DMS 273 (cell line): ENCODE measurements around the gene RIN2.

ENCODE experiments used
- DNase-seq: peaks from one replicate; lab custom pipeline; 2025; ENCODE audit not compliant: unreplicated experiment; lab: John Stamatoyannopoulos, UW

RIN2 gene

DNA sequence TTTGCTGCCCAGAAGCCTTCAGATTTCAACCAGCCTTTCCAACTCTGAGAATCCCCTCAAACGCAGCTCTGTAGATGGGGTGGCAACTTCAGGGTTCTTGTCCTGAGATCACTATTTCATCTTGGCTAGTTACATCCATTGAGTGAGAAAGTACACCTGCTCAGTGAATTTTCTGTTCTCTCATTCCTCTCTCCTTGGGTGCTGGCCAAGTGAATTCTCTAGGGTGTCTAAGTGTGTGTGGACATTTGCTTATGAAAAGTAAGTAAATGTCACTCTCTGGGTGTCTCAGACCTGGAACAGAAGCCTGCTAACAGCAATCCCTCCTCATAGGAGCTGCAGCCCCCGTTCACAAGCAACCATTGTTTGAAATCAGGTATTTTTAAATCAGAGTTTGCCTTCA lies 3.8 kb downstream of the RIN2 start:
- peak; percentile 32 for DNase-seq

DNA sequence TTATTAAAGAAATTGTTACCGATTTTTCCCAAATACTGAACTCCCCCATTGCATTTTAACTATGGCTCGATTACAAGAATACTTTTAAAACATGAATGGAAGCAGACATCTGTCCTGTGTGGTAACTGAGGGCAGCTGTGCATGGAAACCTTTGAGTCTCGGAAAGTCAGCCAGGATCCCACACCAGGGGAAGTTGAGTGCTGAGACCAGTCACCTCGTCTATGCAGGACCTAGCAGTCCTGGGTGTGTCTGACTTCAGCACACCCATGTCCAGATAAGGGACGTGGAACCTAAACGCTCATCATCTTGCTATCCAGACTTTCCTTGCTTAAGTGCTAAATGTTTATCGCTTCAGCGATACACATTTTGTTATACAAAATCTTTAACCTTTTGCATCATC lies 6.1 kb downstream of the RIN2 start:
- peak; percentile 73 for DNase-seq

DNA sequence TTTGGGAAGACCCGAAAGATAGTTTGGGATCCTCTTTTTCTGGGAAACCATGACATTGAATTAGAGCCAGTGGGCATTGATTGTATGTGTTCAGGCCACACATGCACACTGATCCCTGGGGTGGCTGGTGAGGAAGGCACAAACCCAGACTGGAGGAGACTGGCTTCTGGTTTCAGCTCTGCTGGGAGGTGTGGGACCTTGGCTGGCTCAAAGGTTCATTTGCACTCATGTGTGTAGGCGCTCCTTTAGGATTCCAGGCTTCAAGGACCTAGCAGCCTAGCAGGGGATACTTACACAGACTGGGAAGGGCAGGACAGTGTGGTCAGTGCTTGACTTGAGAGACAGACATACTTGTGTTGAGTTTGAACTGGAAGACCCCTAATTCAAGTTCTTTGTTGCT lies 7.2 kb downstream of the RIN2 start:
- peak; percentile 56 for DNase-seq

DNA sequence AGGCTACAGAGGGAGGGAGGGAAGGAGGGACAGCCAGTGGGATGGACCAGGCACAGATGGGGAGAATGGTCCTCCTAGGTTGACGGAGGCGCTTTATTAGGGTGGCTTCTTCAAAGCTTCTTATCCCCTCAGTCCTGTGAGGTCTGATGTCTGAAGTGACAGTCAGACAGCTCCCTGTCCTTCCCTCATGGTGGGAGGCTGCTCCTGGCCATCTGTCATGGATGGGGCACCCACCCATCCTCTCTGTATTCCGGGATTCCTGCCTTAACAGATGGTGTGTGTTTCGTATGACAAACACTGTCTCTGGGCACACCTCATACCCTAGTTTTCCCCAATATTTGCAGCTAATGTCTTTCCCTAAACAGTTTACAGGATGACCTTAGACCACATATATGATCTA lies 7.9 kb downstream of the RIN2 start:
- peak; percentile 72 for DNase-seq

DNA sequence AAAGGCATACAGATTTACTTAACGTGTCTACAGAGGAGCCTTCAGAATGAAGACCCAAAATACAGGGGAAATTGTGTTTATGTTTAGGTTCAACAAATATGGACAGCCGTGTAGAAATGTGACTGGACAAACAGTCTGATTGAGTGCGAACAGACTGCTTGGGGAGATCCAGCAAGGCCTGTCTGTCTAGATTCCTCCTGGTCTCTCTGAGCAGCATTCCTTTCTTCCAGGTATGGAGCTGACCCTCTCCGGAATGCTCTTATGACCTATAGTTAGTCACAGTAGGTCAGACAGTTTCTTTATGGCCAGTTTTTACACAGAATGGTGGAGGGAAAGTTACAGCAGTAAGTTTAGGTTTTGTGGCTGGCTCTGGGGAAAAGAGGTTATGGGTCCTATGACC lies 9.0 kb downstream of the RIN2 start:
- no peak for DNase-seq

DNA sequence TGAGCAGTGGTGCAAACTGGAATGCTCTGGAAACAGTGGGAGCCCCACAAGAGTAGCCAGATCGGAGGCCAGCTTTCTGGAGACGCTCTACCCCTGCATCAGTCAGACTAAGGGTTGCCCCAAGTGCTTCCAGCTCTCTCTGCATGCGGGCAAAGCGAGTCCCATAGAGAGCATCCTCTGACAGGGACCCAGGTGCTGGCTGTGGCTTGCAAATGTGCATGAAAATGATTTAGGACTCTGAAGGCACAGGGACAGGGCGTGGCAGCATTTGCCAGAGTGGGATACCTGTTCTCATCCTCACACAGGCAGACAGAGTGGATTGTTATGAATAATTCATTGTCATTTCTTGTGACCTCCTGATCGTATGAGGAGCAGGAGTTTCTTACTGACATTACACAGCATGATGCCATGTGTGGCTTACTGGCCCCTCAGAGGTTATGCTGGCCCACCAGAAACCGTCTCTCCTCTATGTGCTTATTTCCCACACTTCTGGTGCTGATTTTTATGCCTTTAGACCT lies 10.3 kb downstream of the RIN2 start:
- no peak for DNase-seq

DNA sequence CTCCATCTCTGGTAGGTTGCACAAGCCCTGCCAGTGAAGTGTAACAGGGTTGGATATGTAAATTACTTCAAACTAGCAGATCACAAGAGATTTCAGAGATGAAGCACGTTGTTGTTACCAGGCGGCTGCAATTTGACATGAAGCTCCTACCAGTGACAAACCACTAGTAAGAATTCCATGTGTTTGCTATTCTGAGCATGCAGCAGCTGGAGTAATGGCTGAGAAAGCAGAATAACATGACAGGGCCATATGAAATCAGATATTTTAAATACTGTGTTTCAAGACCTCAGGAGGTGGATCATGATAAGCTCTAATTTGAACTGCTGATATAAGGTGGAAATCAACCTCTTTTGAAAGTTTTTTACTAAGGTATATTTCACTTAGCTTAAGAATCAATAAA lies 11.4 kb downstream of the RIN2 start:
- peak; percentile 35 for DNase-seq

DNA sequence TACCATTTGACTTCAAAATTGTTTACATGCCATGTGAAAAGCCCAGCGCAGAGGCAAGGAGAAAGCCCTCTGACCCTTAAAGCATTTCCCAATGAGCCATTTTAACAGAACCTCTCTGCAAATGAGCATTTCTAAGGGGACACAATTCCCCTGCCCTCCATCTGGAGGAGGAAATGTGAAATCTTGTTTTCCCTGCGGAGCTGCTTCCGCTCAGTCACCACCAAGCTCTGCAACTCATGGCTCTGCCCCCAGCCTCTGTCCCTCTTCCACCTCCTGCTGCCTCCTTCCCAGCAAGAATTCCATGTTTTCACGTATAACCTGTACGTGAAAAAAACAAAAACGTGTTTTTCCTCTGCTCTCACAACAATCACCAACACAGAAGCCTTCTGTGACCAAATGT lies 12.3 kb downstream of the RIN2 start:
- DNase-seq = peak; percentile 23

DNA sequence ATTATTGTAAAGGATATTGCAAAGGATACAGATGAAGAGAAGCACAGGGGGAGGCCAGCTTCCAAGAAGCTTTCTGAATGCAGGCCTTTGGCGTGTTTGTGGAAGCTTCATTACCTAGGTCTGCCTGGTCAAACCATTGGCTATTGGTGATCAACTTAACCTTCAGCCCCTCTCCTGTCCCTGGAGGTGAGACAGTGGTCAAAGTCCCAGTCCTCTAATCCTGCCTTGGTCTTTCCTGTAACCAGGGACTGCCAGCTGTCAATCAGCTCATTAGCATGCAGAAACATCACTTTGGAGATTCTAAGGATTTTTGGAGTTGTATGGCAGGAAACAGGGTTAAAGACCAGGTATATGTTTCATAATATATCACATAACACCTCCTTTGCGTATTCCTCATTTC lies 13.0 kb downstream of the RIN2 start:
- DNase-seq = no peak

DNA sequence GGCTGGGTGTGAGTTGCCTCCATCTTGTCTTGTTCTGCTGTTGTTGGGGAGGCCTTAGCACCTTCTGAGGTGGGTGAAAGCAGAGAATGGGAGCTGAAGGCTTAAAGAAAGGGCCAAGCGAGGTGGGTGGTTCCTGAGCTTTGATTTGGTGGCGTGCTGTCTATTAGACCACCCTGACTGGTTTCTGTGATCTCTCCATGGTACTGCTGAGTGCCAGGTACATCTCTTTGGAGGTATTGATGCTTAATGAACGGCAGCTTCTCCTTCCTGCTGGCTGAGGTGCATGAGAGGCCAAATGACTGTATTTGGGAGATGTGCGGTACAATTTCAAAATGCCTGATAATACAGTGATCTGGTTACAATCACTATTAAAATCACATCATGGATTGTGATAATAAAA lies 15.4 kb downstream of the RIN2 start:
- no peak for DNase-seq

DNA sequence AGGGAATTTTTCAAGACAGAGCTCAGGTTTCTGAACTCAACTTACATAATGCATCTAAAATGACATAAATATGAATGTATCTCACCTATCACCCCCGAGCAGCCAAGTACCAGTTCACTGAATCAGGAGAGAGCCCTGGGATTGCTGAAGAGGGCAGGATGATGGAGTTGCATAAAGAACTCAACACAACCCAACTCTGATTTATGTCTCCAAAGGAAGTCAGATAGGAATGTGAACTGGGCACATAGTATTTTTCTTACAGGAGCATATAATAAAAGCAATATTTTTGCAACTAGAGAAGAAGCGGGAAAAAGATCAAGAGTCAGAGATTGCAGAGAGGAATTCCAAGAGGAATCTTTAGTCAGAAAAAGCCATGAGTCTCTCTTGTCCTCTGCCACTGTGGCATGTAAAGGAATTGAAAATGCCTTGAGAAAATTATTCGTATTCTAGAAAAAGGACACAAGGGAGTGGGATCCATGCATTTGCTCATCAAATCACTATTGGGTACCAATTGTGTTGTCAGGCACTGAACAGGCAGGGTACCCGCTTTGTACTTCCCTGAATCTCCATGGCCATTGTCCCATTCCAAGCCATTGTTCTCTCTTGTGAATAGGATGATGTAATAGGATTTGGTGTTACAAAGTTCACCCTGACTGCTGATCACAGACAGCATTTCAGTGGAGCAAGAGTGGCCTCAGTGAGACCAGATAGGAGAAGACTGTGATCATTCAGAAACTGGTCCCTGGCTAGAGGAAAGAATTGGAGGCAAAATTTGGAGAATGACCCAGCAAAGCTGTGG lies 16.3 kb downstream of the RIN2 start:
- DNase-seq = no peak

DNA sequence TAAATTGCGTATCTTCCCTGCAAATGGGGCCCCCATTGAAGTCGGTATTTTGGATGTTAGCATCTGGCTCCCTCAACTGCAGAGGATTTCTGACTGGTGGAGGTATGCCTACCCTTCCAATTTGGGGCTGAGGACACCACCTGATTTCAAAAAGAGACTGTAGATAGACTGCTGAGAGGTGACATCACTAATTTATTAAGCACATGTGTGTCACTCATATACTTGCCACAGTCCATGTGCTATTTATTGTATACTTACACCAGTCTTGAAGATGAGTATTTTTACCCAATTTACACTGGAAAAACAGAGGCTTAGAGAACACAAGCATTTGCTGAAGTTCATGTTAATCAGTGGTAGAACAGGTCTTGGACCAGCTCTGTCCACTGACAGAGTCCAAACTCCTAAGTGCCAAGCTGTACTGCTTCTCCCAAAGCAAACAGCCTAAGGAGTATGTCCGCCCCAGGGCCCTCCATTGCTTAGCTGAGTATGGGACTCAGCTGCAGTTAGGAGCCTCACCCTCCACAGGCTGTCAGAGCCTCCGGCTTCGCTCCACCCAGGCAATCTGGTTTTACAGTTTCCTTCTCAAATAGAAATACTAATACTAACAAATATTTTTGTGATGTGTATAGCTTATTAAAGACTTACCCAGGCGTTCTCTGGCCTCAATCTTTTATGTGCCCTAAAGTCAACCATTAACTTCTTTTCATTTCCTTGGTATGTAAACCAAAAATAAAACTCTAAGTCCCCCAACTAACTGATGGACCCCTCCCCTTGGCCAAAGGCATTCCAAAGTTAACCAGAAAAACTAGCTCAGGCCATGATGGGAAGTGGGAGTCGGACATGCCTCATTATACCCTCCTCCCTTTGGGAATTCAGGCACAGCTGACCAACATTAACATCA lies 17.5 kb downstream of the RIN2 start:
- no peak for DNase-seq

DNA sequence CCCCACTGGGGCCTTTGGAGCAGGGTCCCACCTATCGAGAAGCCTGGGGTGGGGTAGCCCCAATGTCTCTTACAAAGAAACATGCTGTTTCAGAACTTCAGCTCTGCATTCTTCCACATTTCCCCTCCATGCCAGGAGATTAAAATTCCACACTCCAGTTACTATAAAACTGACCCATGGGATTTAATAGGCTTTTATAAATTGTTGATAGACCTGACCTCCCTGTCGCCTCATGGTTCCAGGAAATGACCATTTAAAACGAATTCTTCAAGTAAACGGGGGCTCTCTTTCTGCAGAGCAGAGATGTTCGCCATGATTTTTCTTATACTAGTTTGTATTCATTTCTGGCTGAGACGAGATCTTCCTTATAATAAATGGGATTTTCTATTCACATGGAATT lies 19.3 kb downstream of the RIN2 start:
- DNase-seq = no peak

DNA sequence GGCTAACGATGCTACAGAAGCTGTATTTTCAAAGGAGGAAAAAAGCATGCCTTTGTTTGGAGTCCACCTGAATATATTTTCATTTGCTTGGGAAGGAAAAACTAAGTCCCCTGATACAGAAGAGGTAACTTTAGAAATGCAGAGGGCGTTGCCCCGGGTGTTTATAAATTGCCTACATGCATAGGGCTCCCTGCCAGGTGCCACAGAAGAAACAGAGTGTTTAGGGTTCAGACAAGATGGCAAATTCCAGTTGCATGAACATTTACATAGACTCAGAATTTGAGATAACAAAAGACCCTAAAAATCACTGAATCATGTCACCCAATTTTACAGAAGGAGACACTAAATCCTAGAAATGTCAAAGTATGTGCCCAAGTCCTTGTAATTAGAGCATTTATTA lies 19.9 kb downstream of the RIN2 start:
- DNase-seq = peak; percentile 18

DNA sequence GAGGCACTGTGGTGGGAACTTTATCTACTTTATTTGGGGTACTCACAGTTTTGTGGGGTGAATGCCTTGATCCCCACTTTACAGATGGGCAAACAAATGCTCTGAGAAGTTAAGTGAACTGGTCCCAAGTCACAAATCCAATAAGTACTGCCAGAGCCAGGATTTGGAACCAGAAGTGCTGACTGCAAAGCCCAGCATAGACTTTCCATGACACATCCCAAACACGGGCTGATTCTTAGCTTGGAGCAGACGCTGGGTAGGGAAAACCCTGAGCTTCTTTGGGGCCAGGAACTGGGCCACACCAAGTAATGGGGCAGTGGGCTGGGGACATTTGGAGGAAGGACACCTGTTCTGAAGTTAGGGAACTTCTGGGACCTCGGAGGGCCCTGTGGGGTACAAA lies 20.3 kb downstream of the RIN2 start:
- DNase-seq = no peak

DNA sequence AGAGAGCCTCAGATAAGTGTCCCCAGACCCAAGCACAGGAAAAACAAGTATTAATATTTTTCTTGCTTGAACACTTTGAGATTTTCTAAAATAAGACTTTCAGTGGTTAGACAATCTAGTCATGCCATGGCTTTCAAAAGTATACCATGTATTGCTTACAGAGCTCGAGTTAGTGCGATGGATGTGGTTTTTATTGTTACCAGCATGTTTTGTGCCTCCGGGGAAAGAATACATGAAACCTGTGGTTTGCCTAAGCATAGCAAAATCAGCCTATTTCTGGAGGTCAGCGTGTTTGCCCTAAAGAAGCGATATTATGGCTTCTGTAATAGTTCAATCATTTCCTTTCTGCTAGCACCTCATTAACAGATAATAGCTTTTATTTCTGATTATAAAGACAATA lies 21.6 kb downstream of the RIN2 start:
- no peak for DNase-seq

DNA sequence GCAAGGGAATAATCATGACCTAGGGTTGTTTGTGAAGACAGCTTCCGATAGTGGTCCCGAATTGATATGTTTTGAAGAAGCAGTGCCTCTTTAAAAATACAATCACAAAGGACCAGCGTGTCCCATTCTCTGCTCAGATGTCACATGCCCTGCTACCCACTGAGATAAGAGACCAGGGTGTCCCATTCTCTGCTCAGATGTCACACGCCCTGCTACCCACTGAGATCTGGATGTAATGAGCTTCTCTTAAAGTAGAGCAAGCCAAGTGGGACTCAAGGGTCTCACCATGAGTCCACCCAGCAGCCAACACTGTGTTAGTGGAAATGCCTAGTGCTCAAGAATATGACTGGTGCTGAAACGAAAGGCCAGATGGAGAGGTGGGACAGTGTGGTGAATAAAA lies 22.2 kb downstream of the RIN2 start:
- peak; percentile 54 for DNase-seq

DNA sequence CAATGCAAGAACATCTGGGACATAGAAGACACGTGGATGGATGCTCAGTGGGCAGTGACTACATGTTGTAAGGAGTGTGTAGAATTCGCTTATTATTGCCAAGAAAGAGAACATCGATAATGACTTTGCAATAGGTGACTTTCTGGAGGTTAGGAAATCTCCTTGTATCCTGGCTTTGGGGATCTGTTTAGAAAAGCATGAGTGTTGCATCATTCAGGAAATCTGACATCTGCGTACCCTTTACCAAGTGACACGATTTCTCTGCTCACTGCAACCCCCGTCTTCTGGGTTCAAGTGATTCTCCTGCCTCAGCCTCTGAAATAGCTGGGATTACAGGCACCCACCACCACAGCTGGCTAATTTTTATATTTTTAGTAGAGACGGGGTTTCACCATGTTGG lies 23.2 kb downstream of the RIN2 start:
- DNase-seq = no peak

DNA sequence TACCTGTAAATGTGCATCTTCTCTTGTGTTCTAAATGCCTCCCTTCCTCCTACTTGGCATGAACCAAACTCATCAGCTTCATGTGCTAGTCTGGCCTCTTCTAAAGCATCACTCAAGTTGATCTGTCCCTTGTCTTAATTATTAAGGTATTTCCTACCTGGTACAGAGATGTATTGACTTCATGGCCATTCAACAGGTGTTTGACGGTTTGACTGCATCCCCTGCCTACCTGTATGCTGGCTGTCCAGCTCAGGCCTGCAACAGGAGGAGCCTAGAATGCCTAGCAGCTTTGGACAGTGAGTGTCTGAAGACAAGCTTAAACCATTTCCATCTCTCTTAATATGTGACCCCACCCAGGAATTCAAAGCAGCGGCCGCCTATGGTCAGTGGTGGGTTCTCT lies 24.6 kb downstream of the RIN2 start:
- DNase-seq = no peak

DNA sequence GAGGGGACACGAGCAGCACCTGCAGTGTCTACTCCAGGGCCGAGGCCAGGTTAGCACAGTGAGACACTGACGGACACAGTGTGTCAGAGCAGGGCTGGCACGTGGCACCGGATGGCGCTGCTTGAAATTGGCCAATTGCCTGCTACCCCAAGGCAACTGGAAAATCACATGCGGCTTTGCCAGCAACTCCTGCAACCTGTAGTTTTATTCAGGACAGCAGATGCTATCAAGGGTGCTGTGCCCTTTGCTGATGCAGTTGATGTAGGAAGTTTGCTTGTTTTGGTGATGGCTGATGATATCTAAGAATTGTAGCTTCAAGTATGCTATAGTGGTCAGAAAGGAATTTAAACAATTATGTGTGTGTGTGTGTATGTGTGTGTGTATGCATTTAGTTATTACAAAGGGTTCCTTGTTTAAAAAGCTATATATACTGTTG lies 25.9 kb downstream of the RIN2 start:
- DNase-seq = peak; percentile 78

DNA sequence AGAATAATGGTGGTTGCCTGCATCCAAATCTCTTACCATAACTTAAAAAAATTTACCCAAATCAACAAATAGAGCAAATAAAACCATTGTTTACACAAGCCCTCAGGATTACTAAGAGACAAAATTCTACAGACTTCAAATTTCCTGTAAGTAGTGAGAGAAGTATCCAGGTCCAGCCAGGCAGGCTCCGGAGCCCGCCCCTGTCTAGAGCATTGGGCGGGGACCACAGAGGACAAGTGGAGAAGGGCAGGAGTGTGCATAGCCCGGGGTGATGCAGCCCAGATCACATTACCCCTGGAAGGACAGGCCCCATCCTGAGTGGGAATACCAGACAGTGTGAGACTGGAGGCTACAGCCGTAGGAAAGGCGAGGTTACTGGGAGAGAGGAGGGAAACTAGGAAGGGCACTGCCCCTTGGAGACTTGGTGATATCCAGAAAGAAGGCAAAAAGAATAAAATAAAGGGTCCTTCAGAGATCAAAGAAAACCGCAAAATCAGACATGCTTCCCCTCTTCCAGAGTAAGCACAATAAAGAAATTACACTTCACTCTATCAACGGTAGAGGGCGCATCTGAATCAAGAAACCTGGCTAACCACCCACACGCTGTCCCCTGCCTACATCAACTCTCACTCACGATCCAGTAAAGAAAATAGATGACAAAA lies 26.6 kb downstream of the RIN2 start:
- DNase-seq = peak; percentile 93
